Colon (tissue), 2 donors: ENCODE measurements around the gene CCDC34.
A peak's percentile ranks its signal among the peaks of the same experiment; 100 is the strongest.

Source experiments
- FAIRE-seq: peaks from 2 replicates; lab custom pipeline; 2012; peaks lifted over from hg19 to GRCh38; lab: Jason Lieb, UNC
- donor health status: control.
- donor health status: control.

Gene CCDC34, protein sequence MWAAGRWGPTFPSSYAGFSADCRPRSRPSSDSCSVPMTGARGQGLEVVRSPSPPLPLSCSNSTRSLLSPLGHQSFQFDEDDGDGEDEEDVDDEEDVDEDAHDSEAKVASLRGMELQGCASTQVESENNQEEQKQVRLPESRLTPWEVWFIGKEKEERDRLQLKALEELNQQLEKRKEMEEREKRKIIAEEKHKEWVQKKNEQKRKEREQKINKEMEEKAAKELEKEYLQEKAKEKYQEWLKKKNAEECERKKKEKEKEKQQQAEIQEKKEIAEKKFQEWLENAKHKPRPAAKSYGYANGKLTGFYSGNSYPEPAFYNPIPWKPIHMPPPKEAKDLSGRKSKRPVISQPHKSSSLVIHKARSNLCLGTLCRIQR

GRCh38 chr11:27362749-27363575 lies at the start of gene CCDC34:
CCDC34 (minus strand) TSS chr11:27363215; CDS start chr11:27363194, 21 bp downstream.
- FAIRE-seq = no peak

DNA sequence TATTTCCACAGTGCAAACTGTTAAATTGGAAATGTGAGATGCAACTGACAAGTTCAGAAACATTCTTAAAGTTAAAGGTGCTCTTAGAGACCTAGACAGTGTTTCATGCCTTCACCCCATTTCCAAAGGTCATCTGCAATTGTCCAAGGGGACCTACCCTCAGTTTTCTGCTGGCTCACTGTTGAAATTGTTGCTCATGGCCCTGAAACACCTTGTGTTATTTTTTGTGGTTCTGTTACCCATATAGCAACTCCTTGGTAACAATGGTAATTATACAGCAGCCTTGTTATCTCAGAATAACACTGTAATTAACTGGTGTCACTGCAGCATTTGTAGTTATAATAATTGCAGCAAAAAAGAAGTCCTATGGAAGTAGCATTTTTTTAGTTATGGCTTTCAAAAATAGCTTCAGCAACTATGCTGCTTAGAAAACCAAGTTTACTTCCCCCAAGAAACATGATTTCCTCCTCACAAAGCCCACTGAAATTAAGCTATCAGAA lies 49.2 kb upstream of the CCDC34 start:
- FAIRE-seq = no peak

DNA sequence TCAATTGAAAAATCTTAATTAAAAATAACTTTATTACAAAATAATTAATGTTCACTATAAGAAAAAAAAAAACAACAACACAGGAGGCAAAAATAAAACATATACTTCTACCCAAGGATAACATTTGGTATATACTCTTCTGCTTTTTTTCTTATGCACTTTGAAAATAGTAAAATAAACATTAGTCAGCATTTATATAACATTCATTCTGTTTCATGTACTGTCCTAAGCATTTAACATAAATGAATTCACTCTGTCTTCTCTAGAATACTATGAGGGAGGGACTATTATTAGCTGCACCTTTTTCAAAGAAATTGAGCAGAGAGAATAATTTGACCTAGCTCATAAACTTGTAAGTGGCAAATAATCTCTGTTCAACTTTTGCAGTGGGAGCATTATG lies 48.3 kb upstream of the CCDC34 start:
- FAIRE-seq = no peak

- FAIRE-seq = no peak
These were observed 47.3 kb upstream of the CCDC34 start for GRCh38 chr11:27410272-27410671.

- FAIRE-seq = no peak
These were observed 46.7 kb upstream of the CCDC34 start for GRCh38 chr11:27409742-27410141.

- no peak for FAIRE-seq
These were observed 46.0 kb upstream of the CCDC34 start for GRCh38 chr11:27409049-27409448.

DNA sequence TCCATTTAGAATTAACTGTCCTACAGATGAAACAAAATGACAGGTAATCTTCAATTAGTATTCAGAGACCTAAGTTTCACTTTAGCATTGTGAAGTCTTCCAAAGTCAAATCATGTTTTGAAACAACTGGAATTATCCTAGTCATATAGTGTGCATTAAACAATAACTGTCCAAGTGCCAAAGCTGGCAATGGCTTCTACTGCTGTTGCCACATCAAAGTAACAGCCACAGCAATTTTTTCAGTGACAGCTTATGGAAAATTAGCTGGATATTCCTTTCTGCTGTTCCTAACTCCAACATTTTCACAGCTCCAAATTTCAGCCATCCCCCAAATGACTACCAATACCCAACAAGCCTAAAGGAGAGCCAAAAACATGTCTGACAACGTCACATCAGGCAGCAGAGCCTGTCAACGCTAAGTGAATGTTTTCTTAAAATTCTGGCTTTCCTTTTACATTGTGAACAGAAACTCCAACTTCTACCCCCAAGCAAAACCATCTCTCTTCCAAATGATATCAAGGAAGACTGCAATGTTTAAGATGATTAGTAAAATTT lies 45.3 kb upstream of the CCDC34 start:
- no peak for FAIRE-seq

DNA sequence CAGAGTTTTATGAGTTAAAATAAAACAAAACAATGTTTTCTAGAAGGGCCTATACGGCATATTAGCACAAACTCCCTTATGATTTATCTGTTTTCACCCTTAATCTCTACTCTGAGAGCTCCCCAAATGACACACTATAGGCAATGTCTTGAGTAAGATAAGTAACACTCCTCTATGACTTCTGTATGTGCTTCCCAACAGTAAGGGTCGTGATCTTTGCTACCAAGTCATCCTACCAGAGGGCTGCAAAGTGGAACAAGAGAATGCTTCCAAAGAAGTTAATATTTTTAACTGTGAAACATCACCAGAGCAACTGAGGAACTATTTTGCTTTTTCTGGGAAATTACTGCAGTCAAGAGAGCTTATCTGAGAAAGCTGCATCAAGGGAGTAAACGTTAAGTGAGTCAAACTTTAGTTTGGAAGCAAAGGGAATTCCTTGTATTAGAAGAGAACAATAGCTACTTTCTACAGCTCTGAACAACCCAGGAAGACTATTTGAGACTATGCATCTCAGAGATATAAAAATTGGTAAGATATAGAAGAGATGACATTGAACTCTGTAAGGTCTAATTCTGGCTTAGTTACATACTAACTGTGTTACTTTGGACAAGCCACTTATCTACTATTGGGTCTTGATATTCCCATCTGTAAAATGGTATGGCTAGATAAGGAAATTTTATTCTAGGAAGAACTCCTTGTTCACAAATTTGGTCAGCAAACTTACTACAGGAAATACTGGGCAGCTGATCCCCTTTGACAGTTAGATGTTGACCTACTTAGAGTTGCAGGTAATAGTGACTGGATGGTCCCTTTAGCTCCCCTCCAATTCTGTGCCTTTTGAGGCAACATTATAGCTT lies 43.7 kb upstream of the CCDC34 start:
- FAIRE-seq = no peak

- FAIRE-seq = no peak
These were observed 42.1 kb upstream of the CCDC34 start for GRCh38 chr11:27405134-27405533.

GRCh38 chr11:27404427-27404826 lies 41.4 kb upstream of the CCDC34 start:
- no peak for FAIRE-seq

DNA sequence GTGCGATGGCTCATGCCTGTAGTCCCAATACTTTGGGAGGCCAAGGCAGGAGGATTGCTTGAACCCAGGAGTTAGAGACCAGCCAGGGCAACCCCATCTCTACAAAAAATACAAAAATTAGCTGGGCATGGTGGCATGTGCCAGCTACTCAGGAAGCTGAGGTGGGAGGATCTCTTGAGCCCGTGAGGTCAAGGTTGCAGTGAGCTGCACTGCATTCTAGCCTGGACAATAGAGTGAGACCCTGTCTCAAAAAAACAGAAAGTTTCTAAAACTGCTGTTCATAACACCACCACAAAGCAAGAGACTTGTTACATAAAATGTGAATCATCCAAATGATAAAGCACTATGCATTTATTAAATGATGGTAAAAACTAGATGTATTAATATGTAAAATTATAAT lies 40.2 kb upstream of the CCDC34 start:
- FAIRE-seq = no peak

GRCh38 chr11:27402450-27402849 lies 39.4 kb upstream of the CCDC34 start:
- no peak for FAIRE-seq

DNA sequence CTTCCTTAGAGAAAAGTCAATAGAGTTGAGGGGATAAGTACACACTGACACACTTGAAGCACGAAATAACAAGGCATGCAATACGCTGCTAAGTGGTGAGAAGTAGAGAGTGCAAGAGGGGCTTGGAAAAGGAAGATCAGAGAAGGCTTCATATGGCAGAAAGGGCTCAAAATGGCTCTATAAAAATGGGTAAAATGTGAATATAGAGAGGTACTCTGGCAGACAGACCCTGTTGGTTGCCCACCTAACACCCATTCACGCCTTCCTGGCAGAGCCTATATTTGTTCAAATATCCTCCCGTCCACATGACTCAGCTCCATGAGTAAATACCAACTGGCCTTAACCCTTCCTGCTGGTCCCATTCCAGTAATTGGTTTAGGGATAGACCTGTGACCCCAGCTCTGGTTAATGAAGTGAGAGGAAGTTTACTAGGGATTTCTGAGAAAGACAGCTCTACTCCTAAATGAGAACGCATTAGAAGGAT lies 38.9 kb upstream of the CCDC34 start:
- no peak for FAIRE-seq

GRCh38 chr11:27401280-27401832 lies 38.3 kb upstream of the CCDC34 start:
- FAIRE-seq = no peak

- no peak for FAIRE-seq
These were observed 35.4 kb upstream of the CCDC34 start for GRCh38 chr11:27398400-27398770.

DNA sequence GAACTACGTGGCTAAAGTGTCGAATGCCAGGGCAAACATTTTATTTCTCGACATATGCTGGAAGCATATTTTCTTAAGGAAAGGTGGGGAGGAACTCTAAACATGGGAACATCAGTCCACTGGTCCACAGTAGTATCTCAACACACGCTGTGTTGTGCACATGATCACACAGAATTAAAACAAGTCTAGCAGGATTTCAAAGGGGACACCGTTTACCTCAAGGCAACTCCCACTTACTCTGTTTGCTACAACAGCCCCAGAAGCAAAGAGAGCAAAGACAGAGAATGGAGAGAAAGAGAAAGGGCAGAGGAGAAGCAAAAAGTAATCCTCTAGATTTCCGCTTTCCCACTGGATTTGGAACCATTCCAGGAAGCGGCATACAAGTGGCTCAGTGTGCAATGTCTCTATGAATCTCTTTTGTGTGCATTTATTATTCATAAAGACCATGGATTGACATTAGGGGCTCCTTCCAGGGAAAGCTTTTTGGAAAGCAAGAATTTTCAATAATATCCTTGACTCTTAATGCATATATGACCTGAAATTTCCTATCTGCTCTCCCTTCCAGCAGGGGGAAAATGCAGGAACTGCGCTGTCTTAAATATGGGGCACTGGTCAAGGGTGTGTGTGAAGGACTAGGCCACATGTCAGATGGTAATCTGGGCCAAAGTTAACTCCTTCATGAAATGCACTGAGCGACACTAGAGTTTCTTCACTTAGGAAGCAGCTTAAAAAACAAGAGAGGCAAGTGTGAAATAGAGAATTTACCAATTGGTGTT lies 34.8 kb upstream of the CCDC34 start:
- FAIRE-seq = no peak

- FAIRE-seq = no peak
These were observed 33.3 kb upstream of the CCDC34 start for GRCh38 chr11:27396259-27396839.

DNA sequence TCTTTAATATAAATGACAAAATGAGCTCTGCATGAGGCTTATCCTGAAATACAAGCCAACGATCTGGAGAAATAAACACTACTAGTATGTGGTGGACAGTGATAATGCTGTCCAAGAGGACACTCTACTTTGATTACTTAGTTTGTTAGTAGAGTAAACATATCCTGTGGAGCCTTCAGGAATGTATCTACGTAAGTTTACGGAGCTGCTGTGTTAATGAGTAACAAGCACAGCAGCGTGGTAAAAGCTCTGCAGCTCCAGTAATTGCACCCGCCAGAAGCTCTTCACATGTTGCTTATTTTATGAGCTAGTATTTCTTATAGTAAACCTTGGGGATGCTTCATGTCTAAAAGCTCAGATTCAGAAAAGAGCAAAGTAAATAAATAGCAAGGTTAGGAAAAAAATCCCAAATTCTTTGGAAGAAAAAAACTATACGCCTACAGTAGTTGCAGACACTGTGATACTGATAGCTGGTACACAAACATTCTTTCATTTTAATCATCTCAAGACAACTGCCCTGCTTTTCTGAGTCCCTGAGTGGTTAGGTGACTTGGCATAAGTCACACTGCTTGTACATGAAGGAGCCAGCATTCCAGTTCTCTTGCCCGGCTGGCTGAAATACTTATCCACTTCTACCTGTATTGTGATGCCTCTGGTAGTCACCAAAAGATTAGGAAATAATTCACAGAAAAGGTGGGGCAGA lies 32.7 kb upstream of the CCDC34 start:
- FAIRE-seq = peak; percentile 21

GRCh38 chr11:27394781-27395228 lies 31.8 kb upstream of the CCDC34 start:
- FAIRE-seq = no peak
